HL-60 (cell line): Measurements from ENCODE around the gene ANKS3.
A peak's percentile ranks its signal among the peaks of the same experiment; 100 is the strongest.

Experiments
- DNase-seq, 2 experiments: peaks; one replicate each; pipeline ENCODE4 v3.0.0-alpha.2; 2010 to 2020; ENCODE audit warnings: low read depth in 1 of 2, low spot score in 1 of 2
- H3K27ac ChIP-seq: fragments of 250-450 bp; sonication (Bioruptor Pico); replicated peaks from 2 replicates; pipeline ENCODE4 v1.5.1; 2020; ENCODE audit warnings: mild to moderate bottlenecking, moderate library complexity
- H3K27me3 ChIP-seq: fragments of 250-450 bp; sonication (Bioruptor Pico); 2 replicates; pipeline ENCODE4 v1.5.1; 2021; ENCODE audit warnings: mild to moderate bottlenecking, moderate library complexity; ENCODE audit not compliant: insufficient read depth, poor library complexity, severe bottlenecking
- H3K4me3 ChIP-seq: replicated peaks from 2 replicates; pipeline ENCODE4 v1.5.1; 2011; ENCODE audit warnings: mild to moderate bottlenecking, control low read depth, low read length; ENCODE audit not compliant: insufficient read depth
- GABPA ChIP-seq: IDR thresholded peaks from 2 replicates; pipeline ENCODE4 v1.6.1; 2012; ENCODE audit warnings: low read depth
- POLR2AphosphoS5 ChIP-seq: IDR thresholded peaks from 2 replicates; pipeline ENCODE4 v1.6.1; 2012; ENCODE audit warnings: low read depth
- SPI1 ChIP-seq: IDR thresholded peaks from 2 replicates; pipeline ENCODE4 v1.6.1; 2012; ENCODE audit warnings: low read depth, mild to moderate bottlenecking, borderline replicate concordance
- TF ChIP-seq, protein P1 (sequence below): IDR thresholded peaks from one replicate; pipeline ENCODE4 v1.5.1; 2011; ENCODE audit warnings: low read length, control low read depth, inconsistent platforms; ENCODE audit not compliant: insufficient read depth
- TF ChIP-seq, protein P2 (sequence below): IDR thresholded peaks from 2 replicates; pipeline ENCODE4 v1.6.1; 2012; ENCODE audit warnings: low read depth; ENCODE audit not compliant: insufficient replicate concordance

The ANKS3 gene

DNA sequence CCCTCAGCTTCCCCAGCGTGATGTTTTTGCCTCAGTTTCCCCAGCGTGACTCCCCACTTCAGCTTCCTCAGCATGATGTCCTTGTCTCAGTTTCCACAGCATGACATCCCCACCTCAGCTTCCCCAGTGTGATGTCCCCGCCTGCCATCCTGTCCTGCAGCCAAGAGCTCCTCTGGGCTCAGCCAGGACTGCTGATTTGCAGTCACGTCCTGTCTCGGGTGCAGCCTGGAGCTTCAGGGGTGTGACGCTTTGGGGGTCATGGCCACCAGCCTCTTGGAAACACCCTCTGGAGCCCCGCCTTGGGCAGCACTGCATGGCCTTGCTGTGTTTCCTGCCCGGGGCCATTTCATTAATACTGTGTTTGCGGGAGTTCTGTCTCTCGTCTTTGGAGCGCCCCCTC is 57.2 kb downstream of the ANKS3 start:
- no peaks in the 10 kb centered on the region for H3K27me3 ChIP-seq
- TF ChIP-seq GABPA (no peak), SPI1 (no peak), POLR2AphosphoS5 (no peak)
- TF ChIP-seq, protein P1, sequence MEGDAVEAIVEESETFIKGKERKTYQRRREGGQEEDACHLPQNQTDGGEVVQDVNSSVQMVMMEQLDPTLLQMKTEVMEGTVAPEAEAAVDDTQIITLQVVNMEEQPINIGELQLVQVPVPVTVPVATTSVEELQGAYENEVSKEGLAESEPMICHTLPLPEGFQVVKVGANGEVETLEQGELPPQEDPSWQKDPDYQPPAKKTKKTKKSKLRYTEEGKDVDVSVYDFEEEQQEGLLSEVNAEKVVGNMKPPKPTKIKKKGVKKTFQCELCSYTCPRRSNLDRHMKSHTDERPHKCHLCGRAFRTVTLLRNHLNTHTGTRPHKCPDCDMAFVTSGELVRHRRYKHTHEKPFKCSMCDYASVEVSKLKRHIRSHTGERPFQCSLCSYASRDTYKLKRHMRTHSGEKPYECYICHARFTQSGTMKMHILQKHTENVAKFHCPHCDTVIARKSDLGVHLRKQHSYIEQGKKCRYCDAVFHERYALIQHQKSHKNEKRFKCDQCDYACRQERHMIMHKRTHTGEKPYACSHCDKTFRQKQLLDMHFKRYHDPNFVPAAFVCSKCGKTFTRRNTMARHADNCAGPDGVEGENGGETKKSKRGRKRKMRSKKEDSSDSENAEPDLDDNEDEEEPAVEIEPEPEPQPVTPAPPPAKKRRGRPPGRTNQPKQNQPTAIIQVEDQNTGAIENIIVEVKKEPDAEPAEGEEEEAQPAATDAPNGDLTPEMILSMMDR = no peak
- TF ChIP-seq, protein P2, sequence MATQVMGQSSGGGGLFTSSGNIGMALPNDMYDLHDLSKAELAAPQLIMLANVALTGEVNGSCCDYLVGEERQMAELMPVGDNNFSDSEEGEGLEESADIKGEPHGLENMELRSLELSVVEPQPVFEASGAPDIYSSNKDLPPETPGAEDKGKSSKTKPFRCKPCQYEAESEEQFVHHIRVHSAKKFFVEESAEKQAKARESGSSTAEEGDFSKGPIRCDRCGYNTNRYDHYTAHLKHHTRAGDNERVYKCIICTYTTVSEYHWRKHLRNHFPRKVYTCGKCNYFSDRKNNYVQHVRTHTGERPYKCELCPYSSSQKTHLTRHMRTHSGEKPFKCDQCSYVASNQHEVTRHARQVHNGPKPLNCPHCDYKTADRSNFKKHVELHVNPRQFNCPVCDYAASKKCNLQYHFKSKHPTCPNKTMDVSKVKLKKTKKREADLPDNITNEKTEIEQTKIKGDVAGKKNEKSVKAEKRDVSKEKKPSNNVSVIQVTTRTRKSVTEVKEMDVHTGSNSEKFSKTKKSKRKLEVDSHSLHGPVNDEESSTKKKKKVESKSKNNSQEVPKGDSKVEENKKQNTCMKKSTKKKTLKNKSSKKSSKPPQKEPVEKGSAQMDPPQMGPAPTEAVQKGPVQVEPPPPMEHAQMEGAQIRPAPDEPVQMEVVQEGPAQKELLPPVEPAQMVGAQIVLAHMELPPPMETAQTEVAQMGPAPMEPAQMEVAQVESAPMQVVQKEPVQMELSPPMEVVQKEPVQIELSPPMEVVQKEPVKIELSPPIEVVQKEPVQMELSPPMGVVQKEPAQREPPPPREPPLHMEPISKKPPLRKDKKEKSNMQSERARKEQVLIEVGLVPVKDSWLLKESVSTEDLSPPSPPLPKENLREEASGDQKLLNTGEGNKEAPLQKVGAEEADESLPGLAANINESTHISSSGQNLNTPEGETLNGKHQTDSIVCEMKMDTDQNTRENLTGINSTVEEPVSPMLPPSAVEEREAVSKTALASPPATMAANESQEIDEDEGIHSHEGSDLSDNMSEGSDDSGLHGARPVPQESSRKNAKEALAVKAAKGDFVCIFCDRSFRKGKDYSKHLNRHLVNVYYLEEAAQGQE = no peak
- peak overlapping the region; percentile 81 for H3K27ac ChIP-seq
- DNase-seq = no peak
- no peak overlapping the region for H3K4me3 ChIP-seq

DNA sequence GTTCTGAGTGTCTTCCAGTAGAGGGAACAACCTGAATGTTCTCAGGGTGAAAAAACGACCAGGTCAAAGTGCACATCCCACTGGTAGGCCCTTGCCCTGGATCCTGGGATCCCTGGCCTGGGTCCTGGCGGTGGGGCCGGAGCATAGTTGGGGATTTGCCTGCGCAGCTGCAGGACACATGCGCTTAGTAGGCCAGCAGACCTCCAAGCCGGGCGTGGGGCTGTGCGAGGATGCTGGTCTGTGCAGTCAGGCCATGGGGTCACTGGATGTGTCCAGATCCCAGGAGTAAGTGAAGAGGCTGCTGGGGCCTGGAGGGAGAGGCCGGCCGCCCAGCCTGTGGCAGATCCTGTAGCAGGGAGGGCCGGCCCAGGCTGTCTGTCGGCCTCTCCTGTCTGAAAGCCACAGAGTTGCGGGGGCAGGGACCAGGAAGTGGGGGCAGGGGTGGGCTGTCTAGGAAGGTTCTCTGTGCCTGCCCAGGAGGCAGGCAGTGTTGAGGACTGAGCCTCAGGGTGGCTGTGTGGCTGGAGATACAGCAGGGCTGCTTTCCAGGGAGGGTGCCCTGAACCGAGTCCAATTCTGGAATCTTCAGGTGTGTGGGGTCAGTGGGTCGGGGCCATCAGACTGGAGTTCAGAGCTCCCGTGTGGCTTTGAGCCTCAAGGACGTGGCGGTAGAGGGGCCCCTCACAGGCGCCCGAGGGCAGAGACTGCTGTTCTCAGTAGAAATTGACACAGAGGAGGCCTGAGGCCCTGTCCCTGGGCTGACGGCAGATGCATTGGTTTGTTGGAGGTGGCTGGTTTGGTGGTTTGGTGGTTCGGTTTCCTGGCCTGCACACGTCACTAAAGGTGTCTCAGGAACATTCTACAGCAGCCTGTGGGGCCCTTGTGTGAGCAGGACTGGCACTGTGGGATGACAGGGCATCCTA is 57.9 kb downstream of the ANKS3 start:
- DNase-seq = peak in 1 of 2 experiments; percentile 73
- TF ChIP-seq GABPA (no peak), SPI1 (no peak), POLR2AphosphoS5 (no peak; the same call in 1 of the 2 replicates)
- TF ChIP-seq, protein P2 = no peak
- TF ChIP-seq, protein P1 = no peak
- no peak overlapping the region for H3K4me3 ChIP-seq
- H3K27ac ChIP-seq = peak overlapping the region; percentile 81
- no peaks in the 10 kb centered on the region for H3K27me3 ChIP-seq

DNA sequence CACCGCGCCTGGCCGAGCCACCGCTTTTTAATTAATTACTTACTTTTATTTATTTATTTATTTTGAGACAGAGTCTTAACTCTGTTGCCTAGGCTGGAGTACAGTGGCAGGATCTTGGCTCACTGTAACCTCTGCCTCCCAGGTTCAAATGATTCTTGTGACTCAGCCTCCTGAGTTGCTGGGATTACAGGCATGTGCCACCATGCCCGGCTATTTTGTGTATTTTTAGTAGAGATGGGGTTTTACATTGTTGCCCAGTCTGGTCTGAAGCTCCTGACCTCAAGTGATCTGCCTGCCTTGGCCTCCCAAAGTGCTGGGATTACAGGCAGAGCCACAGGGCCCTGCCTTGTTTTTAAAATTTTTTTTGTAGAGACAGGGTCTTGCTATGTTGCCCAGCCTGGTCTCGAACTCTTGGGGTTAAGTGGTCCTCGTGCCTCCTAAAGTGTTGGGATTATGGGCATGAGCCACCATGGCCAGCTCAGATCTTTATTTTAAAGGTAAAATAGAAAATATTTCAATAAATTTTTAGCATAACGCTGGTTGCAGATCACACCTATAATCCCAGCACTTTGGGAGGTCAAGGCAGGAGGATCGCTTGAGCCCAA is 59.0 kb downstream of the ANKS3 start:
- TF ChIP-seq SPI1 (no peak), GABPA (no peak), POLR2AphosphoS5 (no peak)
- TF ChIP-seq, protein P1 = no peak
- TF ChIP-seq, protein P2 = no peak
- Histone ChIP-seq H3K27ac (peak overlapping the region; percentile 81; the same call in 1 of the 2 replicates), H3K27me3 (no peaks in the 10 kb centered on the region), H3K4me3 (no peak overlapping the region)
- no peak for DNase-seq
